T-helper 1 cell treated with Interleukin-12 subunit alpha and Interleukin-12 subunit beta and Interleukin-4 antibody, amounts not matched to agents 30 μg/mL and 1 μg/mL, for 36 hours (primary cell): ENCODE results near the gene PLA2G4F.

Source experiments
- H3K27ac Mint-ChIP-seq: one replicate; pipeline ENCODE4 v1.8.0; 2021; ENCODE audit warnings: mild to moderate bottlenecking, mixed read lengths
- H3K27me3 Mint-ChIP-seq: one replicate; pipeline ENCODE4 v1.8.0; 2021; ENCODE audit warnings: low read depth, mixed read lengths
- H3K36me3 Mint-ChIP-seq: one replicate; pipeline ENCODE4 v1.8.0; 2021; ENCODE audit warnings: low read depth, mixed read lengths
- H3K4me1 Mint-ChIP-seq: one replicate; pipeline ENCODE4 v1.8.0; 2021; ENCODE audit warnings: low read depth, mixed read lengths
- H3K4me3 Mint-ChIP-seq: one replicate; pipeline ENCODE4 v1.8.0; 2021; ENCODE audit warnings: mild to moderate bottlenecking, moderate library complexity, mixed read lengths
- H3K9me3 Mint-ChIP-seq: one replicate; pipeline ENCODE4 v1.8.0; 2021; ENCODE audit warnings: mixed read lengths

PLA2G4F gene

GRCh38 chr15:42156243-42156922 is at the start of gene PLA2G4F:
PLA2G4F (minus strand) TSS chr15:42156636; CDS start chr15:42156549, 87 bp downstream.
- Mint-ChIP-seq H3K27me3 (no peaks in the 10 kb centered on the region), H3K4me3 (no peak within 1 kb of the TSS), H3K4me1 (no peaks in the 10 kb centered on the region), H3K36me3 (peaks cover 8% of the 10 kb centered on the region), H3K27ac (no peak within 1 kb of the TSS), H3K9me3 (no peaks in the 10 kb centered on the region)

GRCh38 chr15:42203891-42204290 is 47.5 kb upstream of the PLA2G4F start:
- H3K27ac Mint-ChIP-seq, result no peak overlapping the region
- H3K4me1 Mint-ChIP-seq, result peaks cover 26% of the 10 kb centered on the region
- H3K9me3 Mint-ChIP-seq, result peaks cover 3% of the 10 kb centered on the region
- no peak overlapping the region for H3K4me3 Mint-ChIP-seq
- no peaks in the 10 kb centered on the region for H3K27me3 Mint-ChIP-seq
- H3K36me3 Mint-ChIP-seq, result peaks cover 26% of the 10 kb centered on the region

GRCh38 chr15:42202653-42203052 is 46.2 kb upstream of the PLA2G4F start:
- Mint-ChIP-seq H3K36me3 (peaks cover 26% of the 10 kb centered on the region), H3K4me1 (peaks cover 22% of the 10 kb centered on the region), H3K4me3 (no peak overlapping the region), H3K9me3 (no peaks in the 10 kb centered on the region), H3K27ac (no peak overlapping the region), H3K27me3 (no peaks in the 10 kb centered on the region)

- Mint-ChIP-seq H3K36me3 (peaks cover 25% of the 10 kb centered on the region), H3K9me3 (no peaks in the 10 kb centered on the region), H3K4me3 (no peak overlapping the region), H3K4me1 (peaks cover 15% of the 10 kb centered on the region), H3K27ac (no peak overlapping the region), H3K27me3 (no peaks in the 10 kb centered on the region)
Measured at GRCh38 chr15:42201801-42202200, 45.4 kb upstream of the PLA2G4F start.

GRCh38 chr15:42199126-42199525 is 42.7 kb upstream of the PLA2G4F start:
- no peak overlapping the region for H3K27ac Mint-ChIP-seq
- H3K4me3 Mint-ChIP-seq, result no peak overlapping the region

GRCh38 chr15:42198516-42198915 is 42.1 kb upstream of the PLA2G4F start:
- Mint-ChIP-seq H3K9me3 (peaks cover 3% of the 10 kb centered on the region), H3K4me3 (no peak overlapping the region), H3K27me3 (no peaks in the 10 kb centered on the region), H3K36me3 (peaks cover 31% of the 10 kb centered on the region), H3K4me1 (peaks cover 9% of the 10 kb centered on the region), H3K27ac (no peak overlapping the region)

More at GRCh38 chr15:42199126-42199525, 42.7 kb upstream of the PLA2G4F start:
- Mint-ChIP-seq H3K36me3 (peaks cover 31% of the 10 kb centered on the region), H3K27me3 (no peaks in the 10 kb centered on the region), H3K9me3 (peaks cover 3% of the 10 kb centered on the region), H3K4me1 (peaks cover 5% of the 10 kb centered on the region)

- H3K27ac Mint-ChIP-seq, result no peak overlapping the region
Measured at GRCh38 chr15:42194513-42194912, 38.1 kb upstream of the PLA2G4F start.

GRCh38 chr15:42193383-42193782 is 36.9 kb upstream of the PLA2G4F start:
- Mint-ChIP-seq H3K27me3 (no peaks in the 10 kb centered on the region), H3K36me3 (peaks cover 40% of the 10 kb centered on the region), H3K9me3 (peaks cover 3% of the 10 kb centered on the region), H3K4me3 (no peak overlapping the region), H3K4me1 (peaks cover 28% of the 10 kb centered on the region), H3K27ac (no peak overlapping the region)

More at GRCh38 chr15:42194513-42194912, 38.1 kb upstream of the PLA2G4F start:
- H3K4me1 Mint-ChIP-seq, result peaks cover 28% of the 10 kb centered on the region
- H3K9me3 Mint-ChIP-seq, result peaks cover 3% of the 10 kb centered on the region
- no peaks in the 10 kb centered on the region for H3K27me3 Mint-ChIP-seq
- H3K36me3 Mint-ChIP-seq, result peaks cover 43% of the 10 kb centered on the region
- H3K4me3 Mint-ChIP-seq, result no peak overlapping the region

GRCh38 chr15:42191610-42192346 is 35.3 kb upstream of the PLA2G4F start:
- Mint-ChIP-seq H3K4me1 (peaks cover 28% of the 10 kb centered on the region), H3K9me3 (peaks cover 3% of the 10 kb centered on the region), H3K4me3 (no peak overlapping the region), H3K27ac (no peak overlapping the region), H3K36me3 (peaks cover 40% of the 10 kb centered on the region), H3K27me3 (no peaks in the 10 kb centered on the region)

- Mint-ChIP-seq H3K4me3 (no peak overlapping the region), H3K27ac (no peak overlapping the region), H3K36me3 (peaks cover 34% of the 10 kb centered on the region), H3K4me1 (peaks cover 28% of the 10 kb centered on the region), H3K9me3 (no peaks in the 10 kb centered on the region), H3K27me3 (no peaks in the 10 kb centered on the region)
Measured at GRCh38 chr15:42190370-42190769, 33.9 kb upstream of the PLA2G4F start.

GRCh38 chr15:42185801-42186200 is 29.4 kb upstream of the PLA2G4F start:
- H3K4me3 Mint-ChIP-seq, result no peak overlapping the region
- peaks cover 8% of the 10 kb centered on the region for H3K4me1 Mint-ChIP-seq
- no peak overlapping the region for H3K27ac Mint-ChIP-seq
- H3K36me3 Mint-ChIP-seq, result peaks cover 45% of the 10 kb centered on the region
- H3K27me3 Mint-ChIP-seq, result no peaks in the 10 kb centered on the region
- H3K9me3 Mint-ChIP-seq, result no peaks in the 10 kb centered on the region

GRCh38 chr15:42184736-42185135 is 28.3 kb upstream of the PLA2G4F start:
- H3K36me3 Mint-ChIP-seq, result peaks cover 42% of the 10 kb centered on the region
- H3K4me1 Mint-ChIP-seq, result no peaks in the 10 kb centered on the region

GRCh38 chr15:42184296-42184695 is 27.9 kb upstream of the PLA2G4F start:
- no peaks in the 10 kb centered on the region for H3K4me1 Mint-ChIP-seq
- H3K36me3 Mint-ChIP-seq, result peaks cover 42% of the 10 kb centered on the region
- H3K27me3 Mint-ChIP-seq, result no peaks in the 10 kb centered on the region
- no peaks in the 10 kb centered on the region for H3K9me3 Mint-ChIP-seq
- no peak overlapping the region for H3K4me3 Mint-ChIP-seq
- no peak overlapping the region for H3K27ac Mint-ChIP-seq

More at GRCh38 chr15:42184736-42185135, 28.3 kb upstream of the PLA2G4F start:
- no peak overlapping the region for H3K4me3 Mint-ChIP-seq
- H3K27ac Mint-ChIP-seq, result no peak overlapping the region
- H3K27me3 Mint-ChIP-seq, result no peaks in the 10 kb centered on the region
- no peaks in the 10 kb centered on the region for H3K9me3 Mint-ChIP-seq

GRCh38 chr15:42182961-42183360 is 26.5 kb upstream of the PLA2G4F start:
- no peaks in the 10 kb centered on the region for H3K27me3 Mint-ChIP-seq
- no peaks in the 10 kb centered on the region for H3K4me1 Mint-ChIP-seq
- H3K36me3 Mint-ChIP-seq, result peaks cover 45% of the 10 kb centered on the region
- no peaks in the 10 kb centered on the region for H3K9me3 Mint-ChIP-seq
- H3K4me3 Mint-ChIP-seq, result no peak overlapping the region
- no peak overlapping the region for H3K27ac Mint-ChIP-seq

- H3K9me3 Mint-ChIP-seq, result no peaks in the 10 kb centered on the region
- no peak overlapping the region for H3K4me3 Mint-ChIP-seq
- peaks cover 47% of the 10 kb centered on the region for H3K36me3 Mint-ChIP-seq
- no peaks in the 10 kb centered on the region for H3K4me1 Mint-ChIP-seq
- H3K27ac Mint-ChIP-seq, result no peak overlapping the region
- no peaks in the 10 kb centered on the region for H3K27me3 Mint-ChIP-seq
Measured at GRCh38 chr15:42182328-42182886, 26.0 kb upstream of the PLA2G4F start.
